Hematopoietic multipotent progenitor cell treated with erythropoietin and hydrocortisone succinate and interleukin-3 and kit ligand, for 4 days (in vitro differentiated cells): Measurements from ENCODE around the gene ADIPOR2.
"Not testable (repeated sequence)": the region's sequence is repeated elsewhere in the genome, so short reads cannot be mapped to it uniquely, and the experiment has no call there.

Experiments
- DNase-seq: peaks from one replicate; pipeline ENCODE4 v3.0.0-alpha.2; 2015

The ADIPOR2 gene

DNA sequence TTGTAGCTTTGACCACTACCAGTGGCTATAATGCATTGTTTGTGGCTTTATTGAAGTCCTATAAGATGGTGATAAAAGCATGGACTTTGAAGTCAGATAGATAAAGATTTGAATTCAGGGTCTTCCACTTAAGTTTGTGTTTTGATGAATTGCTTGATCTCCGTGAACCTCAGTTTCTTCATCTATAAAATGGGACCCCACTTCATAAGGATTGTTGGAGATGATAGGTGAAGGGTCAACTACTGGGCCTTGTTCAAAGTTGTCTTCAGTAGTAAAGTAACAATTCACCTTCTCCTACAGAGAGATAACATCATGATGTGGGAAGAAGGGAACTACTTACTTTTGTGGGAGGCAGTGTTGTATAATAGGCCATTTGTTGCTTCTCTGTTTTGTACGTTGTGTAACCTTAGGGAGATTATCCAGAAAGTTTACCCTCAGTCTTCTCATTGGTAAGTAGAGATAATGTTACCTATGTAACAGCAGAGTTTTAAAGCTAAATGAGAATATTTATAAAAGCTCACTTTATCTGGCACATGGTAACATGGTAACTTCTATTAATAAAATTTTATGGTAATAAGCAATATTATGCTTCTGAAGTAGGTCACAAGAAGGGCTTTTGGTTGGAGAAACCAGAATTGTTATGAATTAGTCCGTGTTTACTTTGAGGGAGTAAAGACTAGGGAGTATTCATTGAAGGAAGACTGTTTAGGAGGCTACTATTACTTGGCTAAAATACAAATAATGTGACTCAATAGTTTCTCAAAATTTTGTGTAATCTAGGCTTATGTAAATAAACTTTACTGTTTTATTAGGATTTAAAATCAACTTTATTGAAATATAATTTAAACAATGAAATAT, 15.1 kb downstream of the ADIPOR2 start:
- DNase-seq = no peak

DNA sequence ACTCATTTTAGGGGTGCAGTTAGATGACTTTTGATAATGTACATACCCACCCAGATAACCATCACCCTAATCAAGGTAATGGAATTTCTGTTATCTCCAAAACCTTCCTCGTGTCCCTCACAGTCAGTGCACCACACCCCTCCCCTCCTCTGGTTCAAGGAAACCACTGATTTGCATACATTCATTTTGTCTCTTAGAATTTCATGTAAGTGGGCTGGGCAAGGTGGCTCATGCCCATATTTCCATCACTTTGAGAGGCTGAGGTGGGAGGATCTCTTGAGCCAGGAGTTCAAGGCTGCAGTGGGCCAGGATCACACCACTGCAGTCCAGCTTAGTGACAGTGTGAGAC, 15.7 kb downstream of the ADIPOR2 start:
- DNase-seq = peak; percentile 49

DNA sequence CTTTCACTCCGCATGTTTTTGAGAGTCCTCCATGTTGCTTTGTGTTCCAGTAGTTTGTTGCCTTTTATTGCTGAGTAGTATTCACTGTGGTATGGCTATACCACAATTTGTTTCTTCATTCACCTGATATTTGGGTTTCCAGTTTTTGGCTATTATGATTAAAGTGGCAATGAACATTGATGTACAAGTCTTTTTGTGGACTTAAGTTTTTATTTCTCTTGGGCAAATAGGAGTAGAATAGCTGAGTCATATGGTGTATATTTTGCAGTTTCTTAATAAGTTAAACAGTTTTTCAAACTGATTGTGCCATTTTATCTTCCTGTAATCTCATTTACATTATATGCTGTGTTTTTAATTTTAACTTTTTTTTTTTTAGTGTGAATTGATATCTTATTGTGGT, 16.2 kb downstream of the ADIPOR2 start:
- DNase-seq = peak; percentile 22

DNA sequence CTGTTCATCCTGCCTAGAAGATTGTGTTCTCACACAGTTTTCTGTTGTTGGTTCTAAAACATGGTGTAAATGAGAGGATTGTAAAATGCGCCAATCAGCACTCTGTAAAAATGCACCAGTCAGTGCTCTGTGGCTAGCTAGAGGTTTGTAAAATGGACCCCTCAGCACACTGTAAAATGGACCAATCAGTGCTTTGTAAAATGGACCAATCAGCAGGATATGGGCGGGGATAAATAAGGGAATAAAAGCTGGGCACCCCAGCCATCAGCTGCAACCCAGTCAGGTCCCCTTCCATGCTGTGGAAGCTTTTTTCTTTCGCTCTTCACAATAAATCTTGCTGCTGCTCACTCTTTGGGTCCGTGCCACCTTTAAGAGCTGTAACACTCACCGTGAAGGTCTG, 19.1 kb downstream of the ADIPOR2 start:
- not testable (repeated sequence) for DNase-seq

DNA sequence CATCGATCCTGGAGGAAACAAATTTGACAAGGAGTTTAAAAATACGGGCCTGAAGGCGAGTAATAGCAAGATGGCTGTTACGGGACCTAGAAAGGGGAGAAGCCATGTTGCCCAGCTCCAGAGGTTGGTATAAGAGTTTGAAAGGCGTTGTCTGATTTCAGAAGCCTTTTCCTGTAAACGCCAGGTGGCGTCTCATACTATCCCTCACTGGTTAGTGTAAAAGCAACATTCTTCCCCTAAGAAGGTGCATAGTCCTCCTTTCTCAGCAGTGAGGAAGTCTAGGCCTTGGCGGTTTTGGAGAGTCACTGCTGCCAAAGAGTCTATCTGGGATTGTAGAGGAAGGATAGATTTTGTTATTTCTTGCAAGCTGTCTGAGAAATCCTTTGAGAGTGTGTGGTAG, 20.0 kb downstream of the ADIPOR2 start:
- not testable (repeated sequence) for DNase-seq

DNA sequence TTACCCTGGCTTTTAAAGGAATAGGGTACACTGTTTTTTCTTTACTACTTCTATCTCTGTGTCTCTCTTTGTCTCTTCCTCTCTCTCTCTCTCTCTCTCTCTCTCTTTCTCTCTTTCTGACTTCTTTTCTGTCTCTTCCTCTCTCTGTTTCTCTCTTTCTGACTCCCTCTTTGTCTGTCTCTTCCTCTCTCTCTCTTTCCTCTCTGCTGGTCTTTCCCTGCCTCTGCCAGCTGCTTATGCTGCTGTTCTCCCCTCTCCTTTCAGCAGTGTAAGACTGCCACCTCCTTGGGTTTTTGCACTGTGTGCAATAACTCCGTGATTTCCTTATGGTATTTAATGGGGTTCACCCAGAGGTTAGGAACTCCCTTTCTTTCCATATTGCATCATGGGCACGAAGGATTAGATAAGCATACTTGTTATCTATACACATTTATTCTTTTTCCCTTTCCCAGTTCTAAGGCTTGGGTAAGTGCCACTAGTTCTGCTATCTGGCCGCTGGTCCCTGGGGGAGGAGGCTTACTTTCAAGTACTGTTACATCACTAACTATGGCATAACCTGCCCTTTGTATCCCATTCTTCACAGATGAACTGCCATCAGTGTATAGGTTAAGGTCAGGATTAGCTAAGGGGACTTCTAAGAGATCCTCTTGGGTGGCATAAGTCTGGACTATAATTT, 20.8 kb downstream of the ADIPOR2 start:
- peak; percentile 69 for DNase-seq

DNA sequence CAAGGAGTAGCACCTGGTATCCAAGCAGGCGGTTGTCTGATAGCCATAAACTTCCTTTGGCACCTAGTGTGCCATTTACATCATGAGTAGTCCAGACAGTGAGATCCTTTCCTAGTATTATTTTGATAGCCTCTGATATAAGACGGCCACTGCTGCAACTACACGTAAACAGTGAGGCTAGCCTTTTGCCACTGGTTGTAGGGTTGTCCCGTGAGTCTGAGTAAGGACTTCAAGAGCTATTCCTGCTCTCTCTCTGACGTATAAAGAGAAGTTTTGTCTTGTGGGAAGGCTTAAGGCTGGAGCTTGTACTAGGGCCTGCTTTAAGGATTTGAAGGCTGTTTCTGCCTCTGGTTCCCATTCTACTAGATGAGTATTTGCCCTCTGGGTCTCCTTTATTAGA, 21.4 kb downstream of the ADIPOR2 start:
- not testable (repeated sequence) for DNase-seq

DNA sequence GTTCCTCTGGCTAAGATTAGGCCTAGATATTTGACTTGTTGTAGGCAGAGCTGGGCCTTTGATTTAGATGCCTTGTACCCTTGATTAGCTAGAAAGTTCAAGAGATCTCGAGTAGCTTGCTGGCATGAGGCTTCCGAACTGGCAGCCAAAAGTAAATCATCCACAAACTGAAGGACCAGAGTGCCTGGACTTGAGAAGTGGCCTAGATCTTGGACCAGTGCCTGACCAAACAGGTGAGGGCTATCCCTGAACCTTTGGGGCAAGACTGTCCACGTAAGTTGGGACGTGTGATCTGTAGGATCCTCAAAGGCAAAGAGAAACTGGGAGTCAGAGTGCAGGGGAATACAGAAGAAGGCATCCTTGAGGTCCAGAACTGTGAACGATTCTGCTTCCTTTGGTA, 22.0 kb downstream of the ADIPOR2 start:
- DNase-seq = not testable (repeated sequence)

DNA sequence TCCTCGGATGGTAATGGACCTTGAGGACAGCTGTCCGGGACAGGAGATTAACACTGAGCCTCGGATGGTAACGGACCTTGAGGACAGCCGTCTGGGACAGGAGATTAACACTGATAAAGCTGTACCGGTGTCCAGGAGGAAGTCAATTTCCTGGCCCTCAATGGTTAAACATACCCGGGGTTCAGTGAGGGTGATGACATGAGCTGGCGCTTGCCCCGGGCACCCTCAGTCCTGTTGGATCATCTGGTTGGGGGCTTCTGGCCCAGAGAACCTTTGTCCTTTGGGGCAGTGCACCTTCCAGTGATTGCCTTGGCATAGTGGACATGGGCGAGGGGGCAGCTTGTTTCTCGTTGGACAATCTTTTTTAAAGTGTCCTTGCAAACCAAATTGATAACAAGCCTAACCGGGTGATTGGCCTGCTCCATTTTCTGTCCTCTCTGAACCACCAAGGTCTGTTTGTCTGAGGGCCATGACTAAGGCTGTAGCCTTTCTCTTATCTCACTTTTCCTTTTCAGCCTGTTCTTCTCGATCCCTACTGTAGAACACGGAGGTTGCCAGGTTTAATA, 23.0 kb downstream of the ADIPOR2 start:
- DNase-seq = not testable (repeated sequence)

DNA sequence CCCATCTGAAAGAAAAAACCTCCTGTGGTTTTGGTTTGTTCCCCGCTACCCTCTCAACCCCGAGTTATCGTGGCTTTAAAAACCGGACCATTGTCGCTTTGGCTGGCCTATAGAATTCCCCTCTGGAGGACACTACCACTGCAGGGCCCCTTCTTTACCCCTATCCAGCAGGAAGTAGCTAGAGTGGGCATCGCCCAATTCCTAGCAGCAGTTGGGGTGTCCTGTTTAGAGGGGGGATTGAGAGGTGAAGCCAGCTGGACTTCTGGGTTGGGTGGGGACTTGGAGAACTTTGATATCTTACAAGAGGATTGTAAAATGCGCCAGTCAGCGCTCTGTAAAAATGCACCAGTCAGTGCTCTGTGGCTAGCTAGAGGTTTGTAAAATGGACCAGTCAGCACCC, 24.6 kb downstream of the ADIPOR2 start:
- DNase-seq = peak; percentile 22

DNA sequence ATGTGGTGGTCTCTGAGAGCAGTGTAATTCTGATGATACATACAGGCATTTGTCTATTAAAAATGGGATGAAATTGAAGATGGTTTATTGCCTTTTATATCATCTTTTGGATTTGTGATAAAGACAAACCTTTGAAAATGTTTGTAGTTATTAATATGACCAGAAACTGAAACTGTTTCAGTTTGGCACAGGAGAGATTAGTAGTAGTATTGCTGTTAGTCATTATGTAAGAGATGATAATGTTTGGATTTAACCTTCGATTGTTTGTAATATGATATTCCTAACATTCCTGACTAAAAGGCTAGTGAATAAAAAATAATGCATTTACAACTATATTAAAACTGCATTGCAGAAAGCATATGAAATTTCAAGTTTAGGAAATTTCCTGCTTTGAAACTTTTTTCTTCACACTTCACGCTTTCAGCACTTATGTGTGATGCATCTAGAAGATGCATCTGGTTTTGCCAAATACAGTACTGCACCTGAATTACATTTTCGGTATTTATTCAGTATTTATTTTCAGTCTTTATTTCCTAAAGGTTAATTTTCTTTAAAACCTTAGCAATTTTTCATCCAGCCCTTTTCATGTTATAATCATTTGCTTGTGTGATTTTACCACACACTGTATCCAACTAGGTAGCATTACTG, 25.5 kb downstream of the ADIPOR2 start:
- DNase-seq = no peak

DNA sequence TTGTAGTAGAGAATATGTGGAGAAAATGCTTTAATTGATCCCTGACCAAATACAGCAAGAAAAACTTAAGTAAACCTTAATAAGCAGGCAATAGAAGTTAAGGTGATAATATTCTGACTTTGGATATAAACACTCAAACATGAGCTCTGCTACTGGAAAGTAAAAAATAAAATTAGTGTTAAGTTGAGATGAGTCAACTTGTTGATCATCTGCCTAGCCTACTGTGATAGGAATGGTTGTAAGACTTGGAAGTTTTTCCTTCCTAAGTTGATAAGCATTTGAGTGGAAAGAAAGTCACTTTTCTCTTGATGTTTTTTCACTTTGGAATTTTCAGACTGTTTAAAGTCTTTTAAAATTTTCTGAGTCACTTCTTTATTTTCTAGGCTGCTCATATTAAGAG, 26.0 kb downstream of the ADIPOR2 start:
- no peak for DNase-seq

DNA sequence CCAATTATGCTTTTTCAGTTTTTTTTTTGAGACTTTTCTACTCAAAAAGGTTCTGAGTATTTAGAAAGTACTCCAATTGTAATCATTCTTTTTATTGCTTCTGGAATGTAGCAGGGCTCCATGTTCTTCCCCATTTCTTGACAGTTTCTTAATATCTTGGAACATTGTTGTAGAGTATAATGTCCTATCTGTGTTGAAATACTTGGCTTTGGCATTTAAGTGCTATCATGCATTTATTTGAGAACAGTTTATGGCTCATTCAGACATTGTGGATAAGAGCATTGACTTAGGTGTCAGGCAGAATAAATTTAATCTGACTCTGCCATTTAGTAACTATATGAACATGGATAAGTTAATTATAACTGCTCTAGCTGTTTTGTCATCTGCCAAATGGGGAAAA, 28.3 kb downstream of the ADIPOR2 start:
- no peak for DNase-seq

DNA sequence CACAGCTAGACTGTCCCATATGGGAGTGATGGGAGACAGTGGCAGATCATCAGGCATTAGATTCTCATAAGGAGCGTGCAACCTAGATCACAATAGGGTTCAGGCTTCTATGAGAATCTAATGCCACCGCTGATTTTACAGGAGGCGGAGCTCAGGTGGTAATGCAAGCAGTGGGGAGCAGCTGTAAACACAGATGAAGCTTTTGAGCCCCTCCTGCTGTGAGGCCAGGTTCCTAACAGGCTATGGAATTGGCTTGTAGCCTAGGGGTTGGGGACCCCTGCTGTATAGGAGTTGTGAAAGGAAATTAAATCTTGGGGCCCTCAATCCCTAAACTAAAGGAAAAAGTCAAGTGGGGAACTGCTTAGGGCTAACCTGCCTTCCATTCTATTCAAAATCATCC, 29.6 kb downstream of the ADIPOR2 start:
- DNase-seq = no peak

DNA sequence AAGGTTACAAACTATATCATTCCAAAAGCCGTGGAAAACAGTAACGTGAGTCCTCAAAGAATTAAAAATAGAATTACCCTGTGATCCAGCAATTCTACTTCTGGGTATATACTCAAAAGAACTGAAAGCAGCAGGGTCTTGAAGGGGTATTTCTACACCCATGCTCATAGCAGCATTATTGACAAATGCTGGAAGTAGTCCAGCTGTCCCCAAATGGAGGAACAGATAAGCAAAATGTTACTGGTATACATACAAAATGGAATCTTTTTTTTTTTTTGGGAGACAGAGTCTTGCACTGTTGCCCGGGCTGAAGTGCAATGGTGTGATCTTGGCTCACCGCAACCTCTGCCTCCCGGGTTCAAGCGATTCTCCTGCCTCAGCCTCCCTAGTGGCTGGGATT, 32.9 kb downstream of the ADIPOR2 start:
- DNase-seq = peak; percentile 55

DNA sequence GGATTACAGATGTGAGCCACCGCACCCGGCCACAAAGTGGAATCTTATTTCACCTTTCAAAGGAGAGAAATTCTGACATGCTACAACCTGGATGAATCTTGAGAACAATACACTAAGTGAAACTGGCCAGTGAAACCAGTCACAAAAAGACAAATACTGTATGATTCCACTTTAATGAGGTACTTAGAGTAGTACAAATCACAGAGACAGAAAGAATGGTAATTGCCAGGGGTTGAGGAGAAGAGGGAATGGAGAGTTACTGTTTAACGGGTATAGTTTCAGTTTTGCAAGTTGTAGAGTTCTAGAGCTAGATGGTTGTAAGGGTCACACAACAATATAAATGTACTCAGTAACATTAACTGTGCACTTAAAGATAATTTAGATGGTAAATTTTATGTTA, 33.4 kb downstream of the ADIPOR2 start:
- DNase-seq = no peak

DNA sequence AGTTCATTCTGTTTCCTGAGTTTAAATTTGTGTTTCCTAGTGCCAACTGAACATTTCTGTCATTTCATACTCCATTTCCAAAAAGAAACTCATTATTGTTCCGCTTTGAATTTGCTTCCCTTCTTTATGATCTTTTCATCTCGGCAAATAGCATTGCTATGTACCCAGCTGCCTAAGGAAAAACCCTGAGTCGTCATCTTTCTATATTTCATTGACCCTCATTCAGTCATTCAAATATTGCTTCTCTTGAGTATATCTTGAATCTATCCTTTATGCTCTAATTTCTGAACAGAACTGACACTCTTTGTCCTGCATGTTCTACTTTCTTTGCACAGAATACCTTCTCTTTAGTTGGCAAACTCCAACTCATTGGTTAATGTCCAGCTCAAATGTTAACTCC, 35.9 kb downstream of the ADIPOR2 start:
- DNase-seq = no peak

DNA sequence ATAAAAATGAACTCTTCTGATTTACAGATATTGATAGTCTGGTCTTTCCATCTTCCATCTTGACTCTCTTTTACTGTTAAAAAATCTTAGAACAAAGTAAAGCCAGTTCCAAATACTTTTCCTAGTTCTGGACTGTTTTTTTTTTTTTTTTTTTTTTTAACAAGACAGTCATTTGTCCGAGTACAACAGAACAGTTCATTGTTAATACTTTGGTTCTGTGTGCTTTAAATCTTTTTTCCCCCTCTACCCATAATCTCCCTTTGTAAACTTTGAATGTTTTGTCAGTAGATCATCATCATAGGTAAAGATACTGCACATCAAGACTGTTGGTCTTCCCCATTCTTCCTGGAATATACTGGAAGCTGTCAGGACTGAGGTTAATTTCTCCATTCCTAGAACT, 38.0 kb downstream of the ADIPOR2 start:
- DNase-seq = no peak

DNA sequence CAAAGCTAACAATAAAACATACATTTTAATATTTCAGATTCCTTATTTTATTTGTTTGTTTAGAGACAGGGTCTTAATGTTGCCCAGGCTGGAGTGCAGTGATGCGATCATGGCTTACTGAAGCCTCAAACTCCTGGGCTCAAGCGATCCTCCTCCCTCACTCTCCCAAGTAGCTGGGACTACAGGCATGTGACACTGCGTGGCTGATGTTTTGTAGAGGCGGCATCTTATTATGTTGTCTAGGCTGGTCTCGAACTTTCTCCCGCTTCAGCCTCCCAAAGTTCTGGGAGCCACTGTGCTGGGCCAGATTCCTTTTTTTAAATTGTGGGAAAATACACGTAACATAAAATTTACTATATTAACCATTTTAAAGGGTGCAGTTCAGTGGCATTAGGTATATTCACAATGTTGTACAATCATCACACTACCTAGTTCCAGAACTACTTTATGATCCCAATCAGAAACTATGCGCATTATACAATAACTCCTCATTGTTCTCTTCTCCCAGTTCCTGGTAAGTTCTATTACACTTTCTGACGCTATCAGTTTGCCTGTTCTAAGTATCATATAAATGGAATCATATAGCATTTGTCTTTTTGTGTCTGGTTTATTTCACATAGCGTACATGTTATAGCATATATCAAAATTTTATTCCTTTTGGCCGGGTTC, 40.3 kb downstream of the ADIPOR2 start:
- no peak for DNase-seq

DNA sequence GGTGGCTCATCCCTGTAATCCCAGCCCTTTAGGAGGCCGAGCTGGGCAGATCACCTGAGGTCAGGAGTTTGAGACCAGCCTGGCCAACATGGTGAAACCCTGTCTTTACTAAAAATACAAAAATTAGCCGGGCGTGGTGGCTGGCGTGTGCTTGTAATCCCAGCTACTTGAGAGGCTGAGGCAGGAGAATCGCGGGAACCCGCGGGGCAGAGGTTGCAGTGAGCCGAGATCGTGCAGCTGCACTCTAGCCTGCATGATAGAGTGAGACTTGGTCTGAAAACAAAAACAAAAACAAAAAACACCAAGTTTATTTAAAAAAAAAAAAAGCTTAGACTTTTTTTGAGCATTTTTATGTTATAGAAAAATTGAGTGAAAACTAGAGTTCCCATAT, 40.8 kb downstream of the ADIPOR2 start:
- DNase-seq = not testable (repeated sequence)

DNA sequence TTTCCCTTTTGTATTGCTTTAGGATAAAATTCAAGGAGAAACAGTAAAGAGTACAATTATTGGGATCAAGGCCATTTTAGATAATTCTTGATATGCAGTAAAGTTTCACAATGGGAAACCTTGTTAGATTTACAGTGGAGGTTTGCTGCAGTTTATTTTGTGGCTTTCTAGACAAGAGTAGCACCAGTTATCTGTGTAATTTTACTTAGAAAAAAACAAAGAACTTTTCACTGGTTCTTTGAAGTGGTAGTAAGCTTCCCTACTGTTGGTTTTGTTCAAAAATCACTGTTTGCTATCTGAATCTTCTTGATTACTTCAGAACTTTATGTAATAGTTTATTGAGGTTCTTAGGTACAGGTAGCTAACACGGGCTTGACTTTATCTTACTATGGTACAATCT, 42.0 kb downstream of the ADIPOR2 start:
- DNase-seq = no peak

DNA sequence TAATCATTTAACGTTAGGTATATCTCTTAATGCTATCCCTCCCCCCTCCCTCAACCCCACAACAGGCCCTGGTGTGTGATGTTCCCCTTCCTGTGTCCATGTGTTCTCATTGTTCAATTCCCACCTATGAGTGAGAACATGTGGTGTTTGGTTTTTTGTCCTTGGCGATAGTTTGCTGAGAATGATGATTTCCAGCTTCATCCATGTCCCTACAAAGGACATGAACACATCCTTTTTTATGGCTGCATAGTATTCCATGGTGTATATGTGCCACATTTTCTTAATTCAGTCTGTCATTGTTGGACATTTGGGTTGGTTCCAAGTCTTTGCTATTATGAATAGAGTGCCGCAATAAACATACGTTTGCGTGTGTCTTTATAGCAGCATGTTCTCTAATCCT, 42.8 kb downstream of the ADIPOR2 start:
- DNase-seq = not testable (repeated sequence)

DNA sequence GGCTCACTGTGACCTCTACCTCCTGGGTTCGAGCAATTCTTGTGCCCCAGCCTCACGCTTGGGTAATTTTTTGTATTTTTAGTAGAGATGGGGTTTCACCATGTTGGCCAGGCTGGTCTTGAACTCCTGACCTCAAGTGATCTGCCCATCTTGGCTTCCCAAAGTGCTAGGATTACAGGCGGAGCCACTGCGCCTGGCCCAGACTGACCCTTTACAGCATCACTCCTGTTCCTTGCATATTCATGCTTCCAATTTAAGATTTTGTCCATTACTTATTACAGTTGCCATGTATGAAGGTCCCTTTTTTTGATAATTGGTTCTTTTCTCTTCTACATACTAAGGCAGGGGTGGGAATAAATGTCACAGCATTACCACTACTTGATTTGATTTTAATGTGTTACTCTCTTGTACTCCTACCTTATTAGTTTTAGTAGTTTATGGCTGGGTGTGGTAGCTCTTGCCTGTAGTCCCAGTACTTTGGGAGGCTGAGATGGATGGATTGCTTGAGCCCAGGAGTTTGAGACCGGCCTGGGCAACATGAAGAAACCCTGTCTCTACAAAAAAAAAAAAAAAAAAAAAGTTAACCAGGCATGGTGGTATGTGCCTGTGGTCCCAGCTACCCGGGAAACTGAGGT, 46.9 kb downstream of the ADIPOR2 start:
- DNase-seq = no peak
